ENCODE measurements around the gene GALNT10.

GRCh38 chr5:154168395-154168794 lies 22.1 kb upstream of the GALNT10 start:
- TF ChIP-seq POLR2AphosphoS5 (IDR thresholded peaks at IDR 0.05; ENCODE audit: low read depth) (no peak), EZH2 (IDR thresholded peaks at IDR 0.05; ENCODE audit: low read depth, unreplicated experiment) (no peak), EZH2phosphoT487 (IDR thresholded peaks at IDR 0.05; ENCODE audit: unreplicated experiment) (no peak), CREB1 (CRISPR knock-in tag; IDR thresholded peaks at IDR 0.05; ENCODE audit: low read depth) (no peak), JUNB (IDR thresholded peaks at IDR 0.05; ENCODE audit: unreplicated experiment) (no peak)
- TF ChIP-seq, protein P1, sequence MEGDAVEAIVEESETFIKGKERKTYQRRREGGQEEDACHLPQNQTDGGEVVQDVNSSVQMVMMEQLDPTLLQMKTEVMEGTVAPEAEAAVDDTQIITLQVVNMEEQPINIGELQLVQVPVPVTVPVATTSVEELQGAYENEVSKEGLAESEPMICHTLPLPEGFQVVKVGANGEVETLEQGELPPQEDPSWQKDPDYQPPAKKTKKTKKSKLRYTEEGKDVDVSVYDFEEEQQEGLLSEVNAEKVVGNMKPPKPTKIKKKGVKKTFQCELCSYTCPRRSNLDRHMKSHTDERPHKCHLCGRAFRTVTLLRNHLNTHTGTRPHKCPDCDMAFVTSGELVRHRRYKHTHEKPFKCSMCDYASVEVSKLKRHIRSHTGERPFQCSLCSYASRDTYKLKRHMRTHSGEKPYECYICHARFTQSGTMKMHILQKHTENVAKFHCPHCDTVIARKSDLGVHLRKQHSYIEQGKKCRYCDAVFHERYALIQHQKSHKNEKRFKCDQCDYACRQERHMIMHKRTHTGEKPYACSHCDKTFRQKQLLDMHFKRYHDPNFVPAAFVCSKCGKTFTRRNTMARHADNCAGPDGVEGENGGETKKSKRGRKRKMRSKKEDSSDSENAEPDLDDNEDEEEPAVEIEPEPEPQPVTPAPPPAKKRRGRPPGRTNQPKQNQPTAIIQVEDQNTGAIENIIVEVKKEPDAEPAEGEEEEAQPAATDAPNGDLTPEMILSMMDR (conservative IDR thresholded peaks at IDR 0.05; ENCODE audit: low read depth in 2 of 2): no peak
- TF ChIP-seq, protein P2, sequence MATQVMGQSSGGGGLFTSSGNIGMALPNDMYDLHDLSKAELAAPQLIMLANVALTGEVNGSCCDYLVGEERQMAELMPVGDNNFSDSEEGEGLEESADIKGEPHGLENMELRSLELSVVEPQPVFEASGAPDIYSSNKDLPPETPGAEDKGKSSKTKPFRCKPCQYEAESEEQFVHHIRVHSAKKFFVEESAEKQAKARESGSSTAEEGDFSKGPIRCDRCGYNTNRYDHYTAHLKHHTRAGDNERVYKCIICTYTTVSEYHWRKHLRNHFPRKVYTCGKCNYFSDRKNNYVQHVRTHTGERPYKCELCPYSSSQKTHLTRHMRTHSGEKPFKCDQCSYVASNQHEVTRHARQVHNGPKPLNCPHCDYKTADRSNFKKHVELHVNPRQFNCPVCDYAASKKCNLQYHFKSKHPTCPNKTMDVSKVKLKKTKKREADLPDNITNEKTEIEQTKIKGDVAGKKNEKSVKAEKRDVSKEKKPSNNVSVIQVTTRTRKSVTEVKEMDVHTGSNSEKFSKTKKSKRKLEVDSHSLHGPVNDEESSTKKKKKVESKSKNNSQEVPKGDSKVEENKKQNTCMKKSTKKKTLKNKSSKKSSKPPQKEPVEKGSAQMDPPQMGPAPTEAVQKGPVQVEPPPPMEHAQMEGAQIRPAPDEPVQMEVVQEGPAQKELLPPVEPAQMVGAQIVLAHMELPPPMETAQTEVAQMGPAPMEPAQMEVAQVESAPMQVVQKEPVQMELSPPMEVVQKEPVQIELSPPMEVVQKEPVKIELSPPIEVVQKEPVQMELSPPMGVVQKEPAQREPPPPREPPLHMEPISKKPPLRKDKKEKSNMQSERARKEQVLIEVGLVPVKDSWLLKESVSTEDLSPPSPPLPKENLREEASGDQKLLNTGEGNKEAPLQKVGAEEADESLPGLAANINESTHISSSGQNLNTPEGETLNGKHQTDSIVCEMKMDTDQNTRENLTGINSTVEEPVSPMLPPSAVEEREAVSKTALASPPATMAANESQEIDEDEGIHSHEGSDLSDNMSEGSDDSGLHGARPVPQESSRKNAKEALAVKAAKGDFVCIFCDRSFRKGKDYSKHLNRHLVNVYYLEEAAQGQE (IDR thresholded peaks at IDR 0.05; ENCODE audit: unreplicated experiment): no peak
- TF ChIP-seq, protein P3, sequence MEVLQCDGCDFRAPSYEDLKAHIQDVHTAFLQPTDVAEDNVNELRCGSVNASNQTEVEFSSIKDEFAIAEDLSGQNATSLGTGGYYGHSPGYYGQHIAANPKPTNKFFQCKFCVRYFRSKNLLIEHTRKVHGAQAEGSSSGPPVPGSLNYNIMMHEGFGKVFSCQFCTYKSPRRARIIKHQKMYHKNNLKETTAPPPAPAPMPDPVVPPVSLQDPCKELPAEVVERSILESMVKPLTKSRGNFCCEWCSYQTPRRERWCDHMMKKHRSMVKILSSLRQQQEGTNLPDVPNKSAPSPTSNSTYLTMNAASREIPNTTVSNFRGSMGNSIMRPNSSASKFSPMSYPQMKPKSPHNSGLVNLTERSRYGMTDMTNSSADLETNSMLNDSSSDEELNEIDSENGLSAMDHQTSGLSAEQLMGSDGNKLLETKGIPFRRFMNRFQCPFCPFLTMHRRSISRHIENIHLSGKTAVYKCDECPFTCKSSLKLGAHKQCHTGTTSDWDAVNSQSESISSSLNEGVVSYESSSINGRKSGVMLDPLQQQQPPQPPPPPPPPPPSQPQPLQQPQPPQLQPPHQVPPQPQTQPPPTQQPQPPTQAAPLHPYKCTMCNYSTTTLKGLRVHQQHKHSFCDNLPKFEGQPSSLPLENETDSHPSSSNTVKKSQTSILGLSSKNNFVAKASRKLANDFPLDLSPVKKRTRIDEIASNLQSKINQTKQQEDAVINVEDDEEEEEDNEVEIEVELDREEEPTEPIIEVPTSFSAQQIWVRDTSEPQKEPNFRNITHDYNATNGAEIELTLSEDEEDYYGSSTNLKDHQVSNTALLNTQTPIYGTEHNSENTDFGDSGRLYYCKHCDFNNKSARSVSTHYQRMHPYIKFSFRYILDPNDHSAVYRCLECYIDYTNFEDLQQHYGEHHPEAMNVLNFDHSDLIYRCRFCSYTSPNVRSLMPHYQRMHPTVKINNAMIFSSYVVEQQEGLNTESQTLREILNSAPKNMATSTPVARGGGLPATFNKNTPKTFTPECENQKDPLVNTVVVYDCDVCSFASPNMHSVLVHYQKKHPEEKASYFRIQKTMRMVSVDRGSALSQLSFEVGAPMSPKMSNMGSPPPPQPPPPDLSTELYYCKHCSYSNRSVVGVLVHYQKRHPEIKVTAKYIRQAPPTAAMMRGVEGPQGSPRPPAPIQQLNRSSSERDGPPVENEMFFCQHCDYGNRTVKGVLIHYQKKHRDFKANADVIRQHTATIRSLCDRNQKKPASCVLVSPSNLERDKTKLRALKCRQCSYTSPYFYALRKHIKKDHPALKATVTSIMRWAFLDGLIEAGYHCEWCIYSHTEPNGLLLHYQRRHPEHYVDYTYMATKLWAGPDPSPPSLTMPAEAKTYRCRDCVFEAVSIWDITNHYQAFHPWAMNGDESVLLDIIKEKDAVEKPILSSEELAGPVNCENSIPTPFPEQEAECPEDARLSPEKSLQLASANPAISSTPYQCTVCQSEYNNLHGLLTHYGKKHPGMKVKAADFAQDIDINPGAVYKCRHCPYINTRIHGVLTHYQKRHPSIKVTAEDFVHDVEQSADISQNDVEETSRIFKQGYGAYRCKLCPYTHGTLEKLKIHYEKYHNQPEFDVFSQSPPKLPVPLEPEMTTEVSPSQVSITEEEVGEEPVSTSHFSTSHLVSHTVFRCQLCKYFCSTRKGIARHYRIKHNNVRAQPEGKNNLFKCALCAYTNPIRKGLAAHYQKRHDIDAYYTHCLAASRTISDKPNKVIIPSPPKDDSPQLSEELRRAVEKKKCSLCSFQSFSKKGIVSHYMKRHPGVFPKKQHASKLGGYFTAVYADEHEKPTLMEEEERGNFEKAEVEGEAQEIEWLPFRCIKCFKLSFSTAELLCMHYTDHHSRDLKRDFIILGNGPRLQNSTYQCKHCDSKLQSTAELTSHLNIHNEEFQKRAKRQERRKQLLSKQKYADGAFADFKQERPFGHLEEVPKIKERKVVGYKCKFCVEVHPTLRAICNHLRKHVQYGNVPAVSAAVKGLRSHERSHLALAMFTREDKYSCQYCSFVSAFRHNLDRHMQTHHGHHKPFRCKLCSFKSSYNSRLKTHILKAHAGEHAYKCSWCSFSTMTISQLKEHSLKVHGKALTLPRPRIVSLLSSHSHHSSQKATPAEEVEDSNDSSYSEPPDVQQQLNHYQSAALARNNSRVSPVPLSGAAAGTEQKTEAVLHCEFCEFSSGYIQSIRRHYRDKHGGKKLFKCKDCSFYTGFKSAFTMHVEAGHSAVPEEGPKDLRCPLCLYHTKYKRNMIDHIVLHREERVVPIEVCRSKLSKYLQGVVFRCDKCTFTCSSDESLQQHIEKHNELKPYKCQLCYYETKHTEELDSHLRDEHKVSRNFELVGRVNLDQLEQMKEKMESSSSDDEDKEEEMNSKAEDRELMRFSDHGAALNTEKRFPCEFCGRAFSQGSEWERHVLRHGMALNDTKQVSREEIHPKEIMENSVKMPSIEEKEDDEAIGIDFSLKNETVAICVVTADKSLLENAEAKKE (CRISPR knock-in tag; IDR thresholded peaks at IDR 0.05): no peak

Measured in GM23338 (cell line).